RWPE2 (cell line): ENCODE results near the gene ESR1.

Experiments
- ATAC-seq: fragments of 200-7000 bp; cut with Tn5 transposase; 3 replicates; pipeline ENCODE4 v1.9.1; 2021; ENCODE audit warnings: low read depth
- DNase-seq: peaks from one replicate; pipeline ENCODE4 v3.0.0-alpha.2; 2020; ENCODE audit warnings: low spot score
- H3K27ac ChIP-seq: fragments of 450-650 bp; 2 replicates; pipeline ENCODE4 v1.5.1; 2017; ENCODE audit warnings: mild to moderate bottlenecking; ENCODE audit not compliant: poor library complexity, severe bottlenecking
- H3K27me3 ChIP-seq: fragments of 250-450 bp; sonication (Bioruptor Pico); 2 replicates; pipeline ENCODE4 v1.5.1; 2021; ENCODE audit warnings: mild to moderate bottlenecking, moderate library complexity; ENCODE audit not compliant: insufficient read depth, poor library complexity, severe bottlenecking
- H3K36me3 ChIP-seq: fragments of 250-450 bp; sonication (Bioruptor Pico); 2 replicates; pipeline ENCODE4 v1.5.1; 2020; ENCODE audit warnings: low read depth, mild to moderate bottlenecking, moderate library complexity
- H3K4me1 ChIP-seq: fragments of 250-450 bp; sonication (Bioruptor Pico); 2 replicates; pipeline ENCODE4 v1.5.1; 2021; ENCODE audit warnings: mild to moderate bottlenecking, moderate library complexity; ENCODE audit not compliant: insufficient read depth, poor library complexity, severe bottlenecking
- H3K4me3 ChIP-seq: fragments of 250-450 bp; sonication (Bioruptor Pico); 2 replicates; pipeline ENCODE4 v1.5.1; 2021; ENCODE audit warnings: mild to moderate bottlenecking, moderate library complexity; ENCODE audit not compliant: severe bottlenecking
- H3K9me3 ChIP-seq: fragments of 250-450 bp; sonication (Bioruptor Pico); 2 replicates; pipeline ENCODE4 v1.5.1; 2021; ENCODE audit warnings: mild to moderate bottlenecking, moderate library complexity; ENCODE audit not compliant: severe bottlenecking
- TF ChIP-seq, protein P1 (sequence below): fragments of 450-650 bp; IDR thresholded peaks from one replicate; pipeline ENCODE4 v1.5.1; 2017; ENCODE audit warnings: mild to moderate bottlenecking, moderate library complexity; ENCODE audit not compliant: poor library complexity, severe bottlenecking

Gene ESR1

DNA sequence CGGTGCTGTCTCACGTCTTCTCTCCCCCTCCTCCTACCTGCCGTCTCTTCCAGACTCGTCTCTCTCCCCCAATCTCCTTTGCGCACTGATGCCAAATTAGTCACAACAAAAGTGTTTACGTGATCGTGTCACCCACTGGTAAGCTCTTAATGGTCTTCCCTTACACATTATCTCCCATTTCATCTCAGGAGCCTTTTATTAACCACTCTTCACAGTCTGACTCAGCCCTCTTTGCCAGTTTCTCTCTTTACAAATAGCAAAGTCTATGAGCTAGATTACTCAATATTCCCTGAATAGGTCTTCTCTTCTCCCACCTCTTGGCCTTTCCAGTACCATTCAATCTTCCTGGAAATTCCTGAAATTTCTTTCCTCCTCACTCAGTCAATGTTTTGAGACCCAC, 247.0 kb downstream of the ESR1 start:
- TF ChIP-seq, protein P1, sequence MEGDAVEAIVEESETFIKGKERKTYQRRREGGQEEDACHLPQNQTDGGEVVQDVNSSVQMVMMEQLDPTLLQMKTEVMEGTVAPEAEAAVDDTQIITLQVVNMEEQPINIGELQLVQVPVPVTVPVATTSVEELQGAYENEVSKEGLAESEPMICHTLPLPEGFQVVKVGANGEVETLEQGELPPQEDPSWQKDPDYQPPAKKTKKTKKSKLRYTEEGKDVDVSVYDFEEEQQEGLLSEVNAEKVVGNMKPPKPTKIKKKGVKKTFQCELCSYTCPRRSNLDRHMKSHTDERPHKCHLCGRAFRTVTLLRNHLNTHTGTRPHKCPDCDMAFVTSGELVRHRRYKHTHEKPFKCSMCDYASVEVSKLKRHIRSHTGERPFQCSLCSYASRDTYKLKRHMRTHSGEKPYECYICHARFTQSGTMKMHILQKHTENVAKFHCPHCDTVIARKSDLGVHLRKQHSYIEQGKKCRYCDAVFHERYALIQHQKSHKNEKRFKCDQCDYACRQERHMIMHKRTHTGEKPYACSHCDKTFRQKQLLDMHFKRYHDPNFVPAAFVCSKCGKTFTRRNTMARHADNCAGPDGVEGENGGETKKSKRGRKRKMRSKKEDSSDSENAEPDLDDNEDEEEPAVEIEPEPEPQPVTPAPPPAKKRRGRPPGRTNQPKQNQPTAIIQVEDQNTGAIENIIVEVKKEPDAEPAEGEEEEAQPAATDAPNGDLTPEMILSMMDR = no peak
- ATAC-seq (peak; percentile 96), DNase-seq (no peak)
- no peaks in the 10 kb centered on the region for H3K27me3 ChIP-seq
- no peaks in the 10 kb centered on the region for H3K36me3 ChIP-seq
- H3K4me3 ChIP-seq = no peak overlapping the region
- peaks cover 21% of the 10 kb centered on the region for H3K4me1 ChIP-seq
- H3K27ac ChIP-seq = peak overlapping the region; percentile 85
- H3K9me3 ChIP-seq = peaks cover 8% of the 10 kb centered on the region

DNA sequence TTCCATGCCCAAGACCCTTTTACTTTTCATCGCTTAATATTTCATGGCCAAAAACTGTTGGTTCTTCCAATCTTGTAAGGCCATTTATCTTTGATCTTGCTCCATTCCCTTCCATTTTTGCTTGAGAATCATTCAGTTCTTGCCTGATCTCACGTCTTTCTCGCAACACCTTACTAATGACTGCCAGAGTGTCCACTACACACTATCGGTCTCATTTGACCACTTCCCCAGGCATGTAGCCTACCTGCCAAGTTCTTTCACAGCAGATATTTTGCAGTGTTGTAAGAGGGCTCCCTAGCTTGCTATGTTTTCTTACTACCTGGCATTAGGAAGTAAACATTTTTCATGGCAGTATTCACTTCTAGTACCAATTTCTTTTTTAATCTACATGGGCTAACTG, 248.0 kb downstream of the ESR1 start:
- TF ChIP-seq, protein P1 = no peak

DNA sequence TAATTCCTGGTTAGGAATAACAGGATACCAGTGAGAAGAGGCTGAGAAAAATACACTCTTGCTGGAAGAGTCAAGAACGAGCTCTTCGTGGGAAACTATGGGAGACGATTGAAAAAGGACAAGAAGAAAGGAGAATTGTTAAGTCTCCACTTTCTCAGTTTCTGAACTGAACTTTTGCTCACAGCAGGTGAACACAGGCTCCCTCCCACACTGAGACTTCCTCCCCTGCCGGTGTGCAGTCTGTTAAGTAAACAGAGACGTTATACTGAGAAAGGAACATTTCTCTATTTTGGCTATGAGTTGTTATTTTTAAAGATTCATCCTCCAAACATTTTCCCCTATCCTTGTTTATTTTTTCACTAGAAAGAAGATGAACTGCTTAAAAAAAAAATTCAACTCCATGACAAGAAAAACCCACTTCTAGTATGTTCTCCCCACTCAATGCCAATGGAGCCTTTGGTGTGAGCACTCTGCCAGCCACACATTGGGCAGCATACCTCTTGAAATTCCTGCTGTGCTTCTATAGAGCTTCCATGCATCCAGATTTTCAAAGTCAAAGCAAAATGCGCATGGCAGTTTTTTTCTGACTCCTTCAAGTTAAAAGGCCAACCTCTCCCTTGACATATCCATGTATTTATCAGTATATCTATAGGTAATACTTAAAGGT, 250.5 kb downstream of the ESR1 start:
- H3K4me3 ChIP-seq = no peak overlapping the region
- ATAC-seq (no peak), DNase-seq (no peak)
- H3K27me3 ChIP-seq = no peaks in the 10 kb centered on the region
- peaks cover 8% of the 10 kb centered on the region for H3K9me3 ChIP-seq
- H3K27ac ChIP-seq = no peak overlapping the region
- TF ChIP-seq, protein P1 = no peak
- H3K4me1 ChIP-seq = peaks cover 15% of the 10 kb centered on the region
- H3K36me3 ChIP-seq = no peaks in the 10 kb centered on the region

More for the DNA sequence above, 248.0 kb downstream of the ESR1 start:
- no peak overlapping the region for H3K4me3 ChIP-seq
- H3K36me3 ChIP-seq = no peaks in the 10 kb centered on the region
- H3K9me3 ChIP-seq = peaks cover 8% of the 10 kb centered on the region
- ATAC-seq (no peak), DNase-seq (no peak)
- H3K27ac ChIP-seq = peak overlapping the region; percentile 85
- H3K27me3 ChIP-seq = no peaks in the 10 kb centered on the region
- peaks cover 15% of the 10 kb centered on the region for H3K4me1 ChIP-seq

DNA sequence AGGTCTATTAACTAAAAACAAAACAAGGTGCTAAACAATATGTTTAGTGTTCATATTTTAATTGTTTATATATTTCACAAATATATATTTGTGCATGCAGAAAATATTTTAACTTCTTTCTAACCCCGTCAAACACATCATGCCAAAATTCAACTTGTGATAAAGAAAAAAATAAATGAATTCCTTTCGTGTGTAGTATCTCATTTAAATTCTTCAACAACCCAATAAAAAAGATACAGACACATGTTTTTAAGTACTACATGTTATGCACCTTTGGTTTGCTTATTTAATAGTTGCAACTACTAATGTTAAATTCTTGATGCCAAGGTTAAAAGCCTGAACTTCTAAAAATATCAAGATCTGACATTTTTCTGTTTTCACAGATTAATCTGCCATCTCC, 252.4 kb downstream of the ESR1 start:
- no peak overlapping the region for H3K27ac ChIP-seq
- no peaks in the 10 kb centered on the region for H3K27me3 ChIP-seq
- H3K36me3 ChIP-seq = no peaks in the 10 kb centered on the region
- peaks cover 8% of the 10 kb centered on the region for H3K9me3 ChIP-seq
- DNase-seq (no peak), ATAC-seq (no peak)
- TF ChIP-seq, protein P1 = no peak
- no peak overlapping the region for H3K4me3 ChIP-seq
- peaks cover 4% of the 10 kb centered on the region for H3K4me1 ChIP-seq

DNA sequence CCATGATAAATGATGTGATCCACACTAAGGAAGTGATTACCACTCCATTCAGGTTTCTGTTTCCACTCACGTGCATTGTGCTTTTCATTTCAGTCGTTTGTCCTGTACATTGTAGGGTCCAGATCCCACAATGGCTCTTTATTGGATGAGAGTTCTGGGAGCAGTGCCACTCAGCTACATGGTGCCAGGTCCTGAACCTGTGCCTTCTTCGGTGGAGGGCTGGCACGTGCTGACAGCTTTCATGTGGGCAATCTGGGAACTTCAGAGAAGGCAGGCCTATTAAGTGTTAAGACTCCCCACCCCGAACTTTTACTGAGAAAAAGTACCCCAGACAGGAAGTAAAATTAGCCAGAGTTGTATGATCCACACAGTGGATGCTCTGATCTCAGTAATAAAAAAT, 255.0 kb downstream of the ESR1 start:
- DNase-seq = no peak
- H3K9me3 ChIP-seq = no peaks in the 10 kb centered on the region
- ATAC-seq = no peak
- H3K36me3 ChIP-seq = no peaks in the 10 kb centered on the region
- TF ChIP-seq, protein P1 = no peak
- no peak overlapping the region for H3K27ac ChIP-seq
- H3K4me3 ChIP-seq = no peak overlapping the region
- no peaks in the 10 kb centered on the region for H3K27me3 ChIP-seq
- no peaks in the 10 kb centered on the region for H3K4me1 ChIP-seq
